Measurements from ENCODE around the gene XYLT1. TPM values are rescaled to one million over a fixed set of nuclear protein-coding genes. Genes with fewer than 3 reads are reported as not detected.
"Not testable (repeated sequence)": the region's sequence is repeated elsewhere in the genome, so short reads cannot be mapped to it uniquely, and the experiment has no call there.

Gene XYLT1
- polyA plus RNA-seq, 1 donor, result 5.5 TPM

- no peak for DNase-seq (ENCODE audit: low read depth)
Measured at GRCh38 chr16:17491140-17491662, 20.4 kb upstream of the XYLT1 start.

- no peak for DNase-seq (ENCODE audit: low read depth)
Measured at GRCh38 chr16:17488506-17488905, 17.7 kb upstream of the XYLT1 start.

GRCh38 chr16:17483351-17483750 is 12.6 kb upstream of the XYLT1 start:
- DNase-seq (ENCODE audit: low read depth), result no peak

GRCh38 chr16:17482341-17482740 is 11.6 kb upstream of the XYLT1 start:
- not testable (repeated sequence) for DNase-seq (ENCODE audit: low read depth)

- DNase-seq (ENCODE audit: low read depth), result no peak
Measured at GRCh38 chr16:17481736-17482135, 11.0 kb upstream of the XYLT1 start.

GRCh38 chr16:17477260-17477545 is 6.4 kb upstream of the XYLT1 start:
- not testable (repeated sequence) for DNase-seq (ENCODE audit: low read depth)

GRCh38 chr16:17476414-17477259 is 5.9 kb upstream of the XYLT1 start:
- DNase-seq (ENCODE audit: low read depth), result peak; percentile 50

GRCh38 chr16:17475104-17475503 is 4.3 kb upstream of the XYLT1 start:
- DNase-seq (ENCODE audit: low read depth), result no peak

- no peak for DNase-seq (ENCODE audit: low read depth)
Measured at GRCh38 chr16:17474572-17474971, 3.8 kb upstream of the XYLT1 start.

- DNase-seq (ENCODE audit: low read depth), result no peak
Measured at GRCh38 chr16:17474037-17474436, 3.3 kb upstream of the XYLT1 start.

- DNase-seq (ENCODE audit: low read depth), result no peak
Measured at GRCh38 chr16:17471719-17472461, 1.1 kb upstream of the XYLT1 start.

GRCh38 chr16:17470182-17470907 is 415 bp downstream of the XYLT1 start:
- DNase-seq (ENCODE audit: low read depth), result no peak

GRCh38 chr16:17469741-17470181 is 999 bp downstream of the XYLT1 start:
- DNase-seq (ENCODE audit: low read depth), result no peak

GRCh38 chr16:17469011-17469740 is 1.6 kb downstream of the XYLT1 start:
- no peak for DNase-seq (ENCODE audit: low read depth)

- DNase-seq (ENCODE audit: low read depth), result no peak
Measured at GRCh38 chr16:17468611-17469010, 2.1 kb downstream of the XYLT1 start.

GRCh38 chr16:17467923-17468540 is 2.7 kb downstream of the XYLT1 start:
- peak; percentile 52 for DNase-seq (ENCODE audit: low read depth)

GRCh38 chr16:17466876-17467275 is 3.9 kb downstream of the XYLT1 start:
- no peak for DNase-seq (ENCODE audit: low read depth)

GRCh38 chr16:17465460-17465859 is 5.3 kb downstream of the XYLT1 start:
- no peak for DNase-seq (ENCODE audit: low read depth)

- DNase-seq (ENCODE audit: low read depth), result no peak
Measured at GRCh38 chr16:17463335-17463734, 7.4 kb downstream of the XYLT1 start.

- DNase-seq (ENCODE audit: low read depth), result no peak
Measured at GRCh38 chr16:17461951-17462729, 8.6 kb downstream of the XYLT1 start.

All from forelimb muscle (tissue), 1 donor.